Measurements from ENCODE around the gene CREG1. TPM values are rescaled to one million over a fixed set of nuclear protein-coding genes. Genes with fewer than 3 reads are reported as not detected.

CREG1 gene
- total RNA-seq, 2 experiments from 2014 or later = 19.5 TPM

DNA sequence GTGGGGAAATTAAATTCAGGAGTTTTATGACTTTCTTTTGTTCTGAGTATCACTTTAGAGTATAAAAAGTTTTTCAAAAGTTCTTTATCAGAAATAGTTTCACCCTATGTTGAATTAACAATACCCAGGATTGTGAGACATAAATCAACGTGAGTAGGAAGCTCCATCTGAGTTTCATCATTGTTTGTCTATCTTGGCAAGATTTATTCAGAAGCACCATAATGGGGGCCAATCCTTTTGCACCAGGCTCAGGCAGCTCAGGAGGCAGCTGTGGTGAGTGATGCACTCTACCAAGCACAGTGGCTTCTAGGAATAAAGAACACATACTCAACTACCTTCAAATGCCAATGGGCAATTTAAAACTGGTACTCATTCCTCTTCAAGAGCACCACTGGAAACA, 12.0 kb downstream of the CREG1 start:
- DNase-seq = peak; percentile 26
- Mint-ChIP-seq H3K27me3 (no peaks in the 10 kb centered on the region), H3K4me1 (peaks cover 65% of the 10 kb centered on the region), H3K4me3 (peak overlapping the region; percentile 15), H3K9me3 (no peaks in the 10 kb centered on the region), H3K27ac (peak overlapping the region; percentile 90), H3K36me3 (ENCODE audit: low read depth) (peaks cover 13% of the 10 kb centered on the region)
- ChIA-PET CTCF (interaction anchor here (0.7 to 4.6 kb wide), 24 partner anchors 8 to 321 kb away, joined by 3 to 53 read pairs (median 10); partner anchors contain the start of genes CD247, CREG1 and POU2F1), POLR2A (interaction anchor here (0.8 to 3.4 kb wide), 9 partner anchors 9 to 322 kb away, joined by 3 to 16 read pairs (median 4); partner anchors contain the start of genes CD247 and CREG1)

DNA sequence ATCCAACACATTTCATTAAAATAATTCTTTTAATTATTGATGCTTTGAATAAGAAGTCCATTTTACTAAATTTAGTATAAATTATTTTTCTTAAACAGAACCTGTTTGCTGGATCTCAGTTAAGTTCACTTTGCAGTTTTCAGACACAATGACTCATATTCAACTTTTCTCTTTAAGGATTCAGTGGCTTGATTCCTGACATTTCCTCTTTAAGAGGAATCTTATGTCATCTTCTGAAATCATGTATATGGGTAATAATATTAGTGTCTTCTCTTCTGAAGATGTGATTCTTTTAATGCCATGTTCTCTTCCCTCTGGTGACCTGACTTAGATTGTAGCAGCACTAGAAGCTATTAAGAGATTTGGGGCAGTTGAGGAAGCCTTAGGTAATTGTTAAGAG, 12.6 kb downstream of the CREG1 start:
- DNase-seq = no peak
- H3K27ac Mint-ChIP-seq = peak overlapping the region; percentile 90
- peaks cover 65% of the 10 kb centered on the region for H3K4me1 Mint-ChIP-seq
- POLR2A ChIA-PET = interaction anchor here (0.8 to 3.4 kb wide), 10 partner anchors 9 to 321 kb away, joined by 3 to 16 read pairs (median 4); partner anchors contain the start of genes CD247 and CREG1
- no peaks in the 10 kb centered on the region for H3K27me3 Mint-ChIP-seq
- H3K36me3 Mint-ChIP-seq (ENCODE audit: low read depth) = peaks cover 11% of the 10 kb centered on the region
- no peaks in the 10 kb centered on the region for H3K9me3 Mint-ChIP-seq
- H3K4me3 Mint-ChIP-seq = no peak overlapping the region
- CTCF ChIA-PET = interaction anchor here (0.6 to 4.6 kb wide), 38 partner anchors 9 to 588 kb away, joined by 3 to 53 read pairs (median 6); partner anchors contain the start of genes CD247, CREG1 and POU2F1

- CTCF ChIA-PET = interaction anchor here (0.8 to 1.9 kb wide), 3 partner anchors 21 to 318 kb away, joined by 3 to 6 read pairs (median 5); partner anchors contain the start of genes CD247 and POU2F1
Measured at GRCh38 chr1:167538657-167539056, 14.9 kb downstream of the CREG1 start.

GRCh38 chr1:167533851-167534300, 19.7 kb downstream of the CREG1 start:
- Mint-ChIP-seq H3K9me3 (no peaks in the 10 kb centered on the region), H3K27ac (no peak overlapping the region), H3K4me3 (no peak overlapping the region), H3K27me3 (no peaks in the 10 kb centered on the region), H3K4me1 (peaks cover 7% of the 10 kb centered on the region), H3K36me3 (ENCODE audit: low read depth) (no peaks in the 10 kb centered on the region)
- DNase-seq = peak; percentile 68
- CTCF ChIA-PET = interaction anchor here (0.8 to 6.2 kb wide), 48 partner anchors 7 to 658 kb away, joined by 3 to 84 read pairs (median 5); partner anchors contain the start of genes CD247, CREG1, POU2F1 and TADA1
- POLR2A ChIA-PET = interaction anchor here (0.9 to 2.9 kb wide), 4 partner anchors 16 to 86 kb away, joined by 3 to 21 read pairs (median 7); partner anchors contain the start of gene CD247

More at GRCh38 chr1:167538657-167539056, 14.9 kb downstream of the CREG1 start:
- H3K4me3 Mint-ChIP-seq = peak overlapping the region; percentile 11
- DNase-seq = no peak
- H3K27ac Mint-ChIP-seq = no peak overlapping the region
- H3K36me3 Mint-ChIP-seq (ENCODE audit: low read depth) = peaks cover 5% of the 10 kb centered on the region
- no peaks in the 10 kb centered on the region for H3K27me3 Mint-ChIP-seq
- peaks cover 47% of the 10 kb centered on the region for H3K4me1 Mint-ChIP-seq
- POLR2A ChIA-PET = interaction anchor here (1.1 kb wide), 1 partner anchor 318 kb away, joined by 3 read pairs; the partner anchor contains the start of gene POU2F1
- no peaks in the 10 kb centered on the region for H3K9me3 Mint-ChIP-seq

GRCh38 chr1:167532964-167533824, 20.4 kb downstream of the CREG1 start:
- H3K4me1 Mint-ChIP-seq = peaks cover 2% of the 10 kb centered on the region
- no peaks in the 10 kb centered on the region for H3K9me3 Mint-ChIP-seq
- no peak overlapping the region for H3K27ac Mint-ChIP-seq
- H3K27me3 Mint-ChIP-seq = no peaks in the 10 kb centered on the region
- no peak for DNase-seq
- no peaks in the 10 kb centered on the region for H3K36me3 Mint-ChIP-seq (ENCODE audit: low read depth)
- CTCF ChIA-PET = interaction anchor here (0.6 to 6.2 kb wide), 36 partner anchors 8 to 471 kb away, joined by 3 to 84 read pairs (median 6); partner anchors contain the start of genes CD247, CREG1 and POU2F1
- no peak overlapping the region for H3K4me3 Mint-ChIP-seq
- POLR2A ChIA-PET = interaction anchor here (0.9 to 2.9 kb wide), 5 partner anchors 8 to 86 kb away, joined by 3 to 21 read pairs (median 7); partner anchors contain the start of gene CD247

DNA sequence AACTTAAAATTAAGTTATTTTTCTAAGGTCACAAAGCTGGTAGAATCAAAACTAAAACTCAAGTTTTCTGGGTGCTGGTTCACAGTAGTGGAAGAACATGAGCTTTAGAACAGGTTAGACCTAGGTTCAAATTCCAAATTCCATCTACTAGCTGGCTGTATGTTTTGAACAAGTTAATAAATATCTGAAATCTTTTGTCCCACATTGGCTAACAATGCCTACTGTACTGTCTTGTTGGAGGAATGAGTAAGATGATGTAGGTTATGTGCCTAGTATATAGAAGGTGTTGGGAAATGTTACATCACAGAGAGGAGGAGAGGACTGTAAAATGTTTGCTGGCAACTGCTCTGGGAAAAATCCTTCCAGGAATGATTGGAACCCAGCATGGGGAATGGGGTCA, 21.2 kb downstream of the CREG1 start:
- CTCF ChIA-PET = interaction anchor here (1.2 to 6.2 kb wide), 18 partner anchors 9 to 465 kb away, joined by 3 to 84 read pairs (median 7); partner anchors contain the start of genes CD247 and CREG1

GRCh38 chr1:167529829-167530474, 23.6 kb downstream of the CREG1 start:
- ChIA-PET CTCF (interaction anchor here (0.6 to 6.2 kb wide), 6 partner anchors 11 to 151 kb away, joined by 3 to 84 read pairs (median 4); partner anchors contain the start of gene CD247), POLR2A (interaction anchor here (1.3 to 5.2 kb wide), 2 partner anchors 12 to 73 kb away, joined by 3 to 26 read pairs; partner anchors contain the start of gene CD247)
- H3K27ac Mint-ChIP-seq = no peak overlapping the region
- no peak overlapping the region for H3K4me3 Mint-ChIP-seq
- H3K4me1 Mint-ChIP-seq = peaks cover 2% of the 10 kb centered on the region
- H3K27me3 Mint-ChIP-seq = peaks cover 5% of the 10 kb centered on the region
- no peaks in the 10 kb centered on the region for H3K9me3 Mint-ChIP-seq
- no peaks in the 10 kb centered on the region for H3K36me3 Mint-ChIP-seq (ENCODE audit: low read depth)
- DNase-seq = no peak

More for the DNA sequence above, 21.2 kb downstream of the CREG1 start:
- H3K27me3 Mint-ChIP-seq = no peaks in the 10 kb centered on the region
- POLR2A ChIA-PET = interaction anchor here (1.7 to 5.2 kb wide), 4 partner anchors 9 to 85 kb away, joined by 7 to 26 read pairs (median 16); partner anchors contain the start of gene CD247
- H3K27ac Mint-ChIP-seq = no peak overlapping the region
- H3K36me3 Mint-ChIP-seq (ENCODE audit: low read depth) = no peaks in the 10 kb centered on the region
- DNase-seq = no peak
- no peaks in the 10 kb centered on the region for H3K9me3 Mint-ChIP-seq
- H3K4me1 Mint-ChIP-seq = peaks cover 2% of the 10 kb centered on the region
- no peak overlapping the region for H3K4me3 Mint-ChIP-seq

- H3K9me3 Mint-ChIP-seq = no peaks in the 10 kb centered on the region
- H3K4me1 Mint-ChIP-seq = peaks cover 2% of the 10 kb centered on the region
- no peak overlapping the region for H3K4me3 Mint-ChIP-seq
- no peak overlapping the region for H3K27ac Mint-ChIP-seq
- ChIA-PET POLR2A (interaction anchor here (1.0 to 5.2 kb wide), 4 partner anchors 10 to 71 kb away, joined by 3 to 26 read pairs (median 3); partner anchors contain the start of gene CD247), CTCF (interaction anchor here (0.8 to 5.4 kb wide), 6 partner anchors 9 to 307 kb away, joined by 3 to 35 read pairs (median 4); partner anchors contain the start of genes CREG1 and POU2F1)
- peaks cover 7% of the 10 kb centered on the region for H3K27me3 Mint-ChIP-seq
- H3K36me3 Mint-ChIP-seq (ENCODE audit: low read depth) = no peaks in the 10 kb centered on the region
- DNase-seq = no peak
Measured at GRCh38 chr1:167528057-167528728, 25.4 kb downstream of the CREG1 start.

- Mint-ChIP-seq H3K27ac (no peak overlapping the region), H3K4me1 (no peaks in the 10 kb centered on the region), H3K9me3 (no peaks in the 10 kb centered on the region), H3K27me3 (peaks cover 15% of the 10 kb centered on the region), H3K4me3 (no peak overlapping the region), H3K36me3 (ENCODE audit: low read depth) (no peaks in the 10 kb centered on the region)
- CTCF ChIA-PET = interaction anchor here (1.3 to 1.4 kb wide), 3 partner anchors 14 to 306 kb away, joined by 3 to 14 read pairs (median 3); partner anchors contain the start of gene POU2F1
- no peak for DNase-seq
- POLR2A ChIA-PET = interaction anchor here (0.8 to 1.1 kb wide), 2 partner anchors 16 to 619 kb away, joined by 3 read pairs; no protein-coding TSS in a partner anchor
Measured at GRCh38 chr1:167526667-167527383, 26.7 kb downstream of the CREG1 start.

DNA sequence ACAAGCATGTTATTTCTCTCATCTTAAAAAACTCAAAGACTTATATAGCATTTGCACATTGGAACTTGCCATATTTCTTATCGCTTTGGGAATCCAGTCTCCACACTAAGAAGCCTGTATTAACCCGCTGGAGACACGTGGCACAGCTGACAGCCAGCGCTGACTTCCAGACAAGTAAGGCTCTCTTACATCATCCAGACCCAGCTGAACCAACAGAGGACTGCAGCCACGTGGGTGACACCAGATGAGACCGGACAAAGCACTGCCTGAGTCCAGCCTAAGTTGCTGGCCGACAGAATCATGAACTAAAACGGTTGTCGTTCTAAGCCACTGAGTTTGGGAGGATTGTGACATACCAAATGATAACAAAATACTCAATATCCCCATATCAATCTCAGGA, 28.9 kb downstream of the CREG1 start:
- ChIA-PET POLR2A (interaction anchor here (1.1 kb wide), 1 partner anchor 74 kb away, joined by 4 read pairs; no protein-coding TSS in a partner anchor), CTCF (interaction anchor here (1.0 to 2.8 kb wide), 2 partner anchors 9 to 123 kb away, joined by 3 to 18 read pairs; no protein-coding TSS in a partner anchor)
- H3K27me3 Mint-ChIP-seq = peaks cover 18% of the 10 kb centered on the region
- no peak for DNase-seq
- H3K36me3 Mint-ChIP-seq (ENCODE audit: low read depth) = no peaks in the 10 kb centered on the region
- no peak overlapping the region for H3K27ac Mint-ChIP-seq
- no peaks in the 10 kb centered on the region for H3K9me3 Mint-ChIP-seq
- no peak overlapping the region for H3K4me3 Mint-ChIP-seq
- H3K4me1 Mint-ChIP-seq = peaks cover 11% of the 10 kb centered on the region

GRCh38 chr1:167522246-167522645, 31.3 kb downstream of the CREG1 start:
- Mint-ChIP-seq H3K9me3 (no peaks in the 10 kb centered on the region), H3K4me3 (no peak overlapping the region), H3K36me3 (ENCODE audit: low read depth) (peaks cover 12% of the 10 kb centered on the region), H3K4me1 (peaks cover 18% of the 10 kb centered on the region), H3K27me3 (peaks cover 18% of the 10 kb centered on the region), H3K27ac (no peak overlapping the region)
- DNase-seq = no peak
- ChIA-PET CTCF (no interaction called here), POLR2A (interaction anchor here (0.9 kb wide), 1 partner anchor 75 kb away, joined by 3 read pairs; no protein-coding TSS in a partner anchor)

Measured in activated CD4-positive, alpha-beta memory T cell treated with anti-CD3 and anti-CD28 coated beads, Interleukin-2, amount 10 ng/mL, durations not matched to agents 7 days and 5 days (primary cell).